ENCODE measurements around the gene ADCY9.
"Not testable (repeated sequence)": the region's sequence is repeated elsewhere in the genome, so short reads cannot be mapped to it uniquely, and the experiment has no call there.

Gene ADCY9

GRCh38 chr16:3946604-3947180, 169.6 kb downstream of the ADCY9 start:
- no peak for DNase-seq

GRCh38 chr16:3945751-3946603, 170.3 kb downstream of the ADCY9 start:
- no peak for DNase-seq

DNA sequence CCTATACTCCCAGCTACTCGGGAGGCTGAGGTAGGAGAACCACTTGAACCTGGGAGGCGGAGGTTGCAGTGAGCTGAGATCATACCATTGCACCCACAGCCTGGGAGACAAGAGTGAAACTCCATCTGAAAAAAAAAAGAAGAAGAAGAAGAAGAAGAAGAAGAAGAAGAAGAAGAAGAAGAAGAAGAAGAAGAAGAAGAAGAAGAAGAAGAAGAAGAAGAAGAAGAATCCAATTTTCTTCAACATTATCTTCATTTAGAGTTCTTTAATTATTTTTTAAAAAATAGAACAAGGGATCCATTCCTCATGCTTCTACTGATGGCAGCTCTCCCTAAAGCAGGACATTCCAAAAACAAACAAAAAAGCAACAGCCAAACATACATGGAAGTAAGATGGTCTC, 171.8 kb downstream of the ADCY9 start:
- DNase-seq, result not testable (repeated sequence)

DNA sequence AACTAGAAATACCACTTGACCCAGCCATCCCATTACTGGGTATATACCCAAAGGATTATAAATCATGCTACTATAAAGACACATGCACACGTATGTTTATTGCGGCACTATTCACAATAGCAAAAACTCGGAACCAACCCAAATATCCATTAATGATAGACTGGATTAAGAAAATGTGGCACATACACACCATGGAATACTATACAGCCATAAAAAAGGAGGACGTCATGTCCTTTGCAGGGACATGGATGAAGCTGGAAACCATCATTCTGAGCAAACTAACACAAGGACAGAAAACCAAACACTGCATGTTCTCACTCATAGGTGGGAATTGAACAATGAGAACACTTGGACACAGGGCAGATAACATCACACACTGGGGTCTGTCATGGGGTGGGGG, 174.1 kb downstream of the ADCY9 start:
- DNase-seq, result not testable (repeated sequence)

DNA sequence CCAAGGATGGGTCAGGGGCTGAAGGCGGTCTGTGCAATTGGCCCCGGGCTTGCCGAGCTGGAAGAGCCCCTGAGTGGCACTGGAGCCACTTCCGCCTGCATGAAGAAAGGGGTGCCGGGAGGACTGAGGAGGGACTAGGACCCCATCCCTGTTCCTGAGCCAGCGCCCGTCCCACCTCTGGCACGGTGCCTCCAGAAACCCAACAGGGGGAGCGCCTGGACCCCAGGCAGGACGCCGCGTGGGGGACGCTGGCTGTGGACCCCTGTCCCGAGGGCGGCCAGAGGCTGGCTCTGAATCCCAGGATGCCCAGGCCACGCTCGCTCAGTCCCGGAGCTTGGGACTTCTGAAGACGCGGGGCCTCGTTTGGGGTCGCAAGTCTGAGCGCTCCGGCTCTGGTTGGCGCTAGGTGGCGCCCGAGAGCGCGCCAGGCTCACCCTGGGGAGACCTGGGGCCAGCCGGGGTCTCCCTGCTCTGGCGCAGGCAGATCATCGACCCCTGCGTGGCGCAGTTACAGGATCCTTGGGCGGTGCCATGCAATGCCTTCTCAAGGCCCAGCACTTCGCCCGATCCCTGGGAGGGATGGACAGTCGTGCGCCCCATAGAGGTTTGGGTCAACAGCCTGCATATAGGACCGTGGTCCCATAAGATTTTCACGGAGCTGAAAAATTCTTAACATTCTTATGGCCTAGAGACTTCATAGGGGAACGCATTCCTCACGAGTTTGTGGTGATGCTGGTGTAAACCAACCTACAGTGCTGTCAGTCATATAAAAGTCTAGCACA, 177.2 kb downstream of the ADCY9 start:
- peak; percentile 58 to 60 for DNase-seq

GRCh38 chr16:3938471-3938842, 177.8 kb downstream of the ADCY9 start:
- DNase-seq, result no peak

DNA sequence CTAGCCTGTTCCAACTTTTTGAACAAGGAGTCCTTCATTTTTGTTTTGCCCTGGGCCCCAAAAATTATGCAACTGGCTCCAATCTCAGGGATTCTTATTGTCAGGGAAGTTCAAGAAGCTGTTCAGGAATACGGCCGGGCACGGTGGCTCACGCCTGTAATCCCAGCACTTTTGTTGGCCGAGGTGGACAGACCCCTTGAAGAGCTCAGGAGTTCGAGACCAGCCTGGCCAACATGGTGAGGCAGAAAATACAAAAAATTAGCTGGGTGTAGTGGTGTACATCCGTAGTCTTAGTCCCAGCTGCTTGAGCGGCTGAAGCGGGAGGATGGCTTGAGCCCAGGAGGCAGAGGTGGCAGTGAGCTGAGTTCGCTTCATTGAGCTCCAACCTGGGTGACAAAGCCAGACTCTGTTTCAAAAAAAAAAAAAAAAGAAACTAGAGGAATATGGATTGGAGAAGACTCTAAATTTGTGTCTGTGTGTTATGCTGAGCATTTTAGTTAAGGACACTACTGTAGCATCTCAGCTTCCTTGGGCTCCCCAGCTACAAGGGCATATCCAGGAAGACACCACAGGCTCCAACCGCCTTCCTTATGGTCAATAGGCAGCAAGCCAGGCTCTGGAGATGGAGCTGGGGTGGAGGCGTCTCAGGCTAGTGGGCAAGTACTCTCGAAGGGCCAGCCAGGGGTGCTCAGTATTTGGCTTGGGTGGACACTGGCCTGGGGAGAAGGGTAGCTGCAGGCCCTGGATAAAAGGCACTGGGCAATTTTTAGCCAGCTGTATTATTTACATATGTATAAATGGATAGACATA, 179.0 kb downstream of the ADCY9 start:
- no peak for DNase-seq

GRCh38 chr16:3935921-3936320, 180.3 kb downstream of the ADCY9 start:
- DNase-seq, result no peak

GRCh38 chr16:3934491-3935181, 181.6 kb downstream of the ADCY9 start:
- no peak for DNase-seq

GRCh38 chr16:3927147-3927546, 189.1 kb downstream of the ADCY9 start:
- not testable (repeated sequence) for DNase-seq

DNA sequence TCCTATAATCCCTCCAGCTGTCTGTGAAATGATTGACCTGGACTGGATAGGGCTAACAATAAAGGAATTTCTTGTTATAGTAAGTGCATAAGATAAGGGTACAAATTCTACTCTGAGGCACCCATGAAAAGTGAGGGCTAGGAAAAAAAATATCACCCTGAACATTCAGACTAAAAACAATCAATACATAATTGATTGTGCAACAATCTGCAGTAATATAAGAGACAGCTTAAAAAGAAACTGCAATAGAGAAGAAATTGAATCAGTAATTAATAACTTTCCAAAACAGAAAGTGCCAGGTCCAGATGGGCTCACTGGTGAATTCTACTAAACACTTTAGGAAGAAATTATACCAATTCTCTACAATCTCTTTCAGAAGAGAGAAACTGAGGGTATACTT, 191.5 kb downstream of the ADCY9 start:
- DNase-seq, result no peak

DNA sequence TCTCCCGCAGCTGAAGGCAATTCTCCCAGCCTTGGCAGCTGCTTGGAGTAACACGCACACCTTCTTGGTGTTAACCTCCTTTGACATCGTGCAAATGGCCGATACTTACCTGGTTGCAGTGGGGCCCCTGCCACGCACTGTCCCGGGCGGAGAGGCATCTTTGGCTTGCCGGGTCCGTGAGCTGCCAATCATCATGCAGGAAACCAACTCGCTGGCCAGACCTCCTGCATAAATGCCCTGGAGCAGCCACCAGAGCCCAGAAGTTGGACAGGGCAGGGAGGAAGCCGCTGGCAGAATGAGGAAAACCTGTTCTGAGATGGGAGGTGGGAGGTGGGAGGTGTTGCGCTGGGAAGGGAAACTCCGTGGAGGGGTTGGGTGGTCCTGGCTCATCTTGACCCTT, 194.0 kb downstream of the ADCY9 start:
- no peak for DNase-seq

- no peak for DNase-seq
These were observed 196.0 kb downstream of the ADCY9 start for GRCh38 chr16:3920206-3920605.

- DNase-seq, result no peak
These were observed 196.8 kb downstream of the ADCY9 start for GRCh38 chr16:3919413-3919812.

DNA sequence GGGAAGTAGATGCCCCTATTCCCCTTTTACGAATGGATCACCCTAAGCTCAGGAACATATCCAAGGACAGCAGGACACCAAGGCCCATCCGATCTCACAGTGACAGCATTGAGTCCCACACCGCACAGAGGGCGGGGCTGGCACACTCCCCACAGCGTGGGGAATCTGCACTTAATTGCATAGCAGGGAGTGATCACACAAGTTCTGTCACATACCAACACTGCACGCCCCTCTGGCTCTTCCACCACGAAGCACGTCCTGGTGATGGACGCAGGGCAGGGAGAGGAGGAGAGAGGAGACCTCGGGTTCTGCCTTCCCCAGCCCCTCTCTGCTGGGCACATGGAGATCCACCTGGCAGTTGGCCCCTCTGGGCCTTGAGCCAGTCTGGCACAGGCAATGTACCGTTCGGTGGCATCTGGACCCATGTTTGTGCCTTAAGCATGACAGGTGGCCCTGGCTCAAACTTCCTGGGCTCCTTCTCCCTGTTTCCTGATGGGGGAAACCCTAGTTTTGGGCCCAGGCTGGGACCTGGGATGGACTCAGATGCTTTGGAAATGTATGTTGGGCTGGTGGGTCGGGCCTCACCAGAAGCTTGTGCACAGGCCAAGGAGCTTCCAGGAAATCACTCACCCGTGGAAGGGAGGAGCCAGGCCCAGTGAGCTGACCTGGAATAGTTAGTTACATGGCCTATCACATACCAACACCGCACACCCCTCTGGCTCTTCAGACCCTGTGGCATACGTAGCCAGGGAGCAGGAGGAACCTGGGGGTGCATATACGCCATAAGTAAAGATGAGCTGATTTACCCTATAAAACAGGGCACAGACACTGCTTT, 200.6 kb downstream of the ADCY9 start:
- no peak for DNase-seq

DNA sequence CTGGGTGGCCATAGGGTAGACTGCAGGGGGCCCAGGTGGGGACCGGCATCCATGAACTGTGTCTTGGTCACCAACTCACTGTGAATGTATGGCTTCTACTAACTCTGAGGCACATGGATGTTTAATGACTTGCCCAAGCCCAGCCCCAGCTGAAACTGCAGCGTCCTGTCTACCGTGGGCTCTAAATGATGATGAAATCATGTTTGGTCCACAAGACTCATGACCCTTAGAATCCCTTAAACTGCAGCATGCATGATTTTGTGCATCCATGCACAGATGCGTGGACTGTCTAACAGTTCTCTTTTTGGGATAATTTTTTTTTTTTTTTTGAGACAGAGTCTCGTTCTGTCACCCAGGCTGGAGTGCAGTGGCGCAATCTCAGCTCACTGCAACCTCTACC, 203.3 kb downstream of the ADCY9 start:
- DNase-seq, result no peak
